Caco-2 (cell line): Measurements from ENCODE around the gene SORCS2. TPM values are rescaled to one million over a fixed set of nuclear protein-coding genes. Genes with fewer than 3 reads are reported as not detected.

Experiments
- BruUV-seq: library from RNA; stranded (reverse); fragments of 400-500 nt; replicated peaks from 2 replicates; lab custom pipeline; 2021; lab: Mats Ljungman, UMichigan
- CTCF ChIA-PET: fragments of 300-600 bp; sonication (Branson Sonifier 250); formaldehyde crosslinking; loops from one replicate; lab custom pipeline; 2022; ENCODE audit warnings: antibody characterized with exemption; lab: Charles Lee
- POLR2A ChIA-PET: fragments of 300-600 bp; sonication (Branson Sonifier 250); formaldehyde crosslinking; loops from one replicate; lab custom pipeline; 2022; ENCODE audit warnings: antibody characterized with exemption; lab: Charles Lee
- DNase-seq, 2 experiments: peaks; one replicate each; pipeline versions ENCODE4 v3.0.0 to v3.0.0-alpha.2; 2020 to 2022
- H3K27me3 ChIP-seq: replicated peaks from 2 replicates; pipeline ENCODE4 v1.6.0; 2011; ENCODE audit warnings: low read length; ENCODE audit not compliant: control insufficient read depth, insufficient read depth
- H3K36me3 ChIP-seq: 2 replicates; pipeline ENCODE4 v1.5.1; 2011; ENCODE audit warnings: low read length; ENCODE audit not compliant: control insufficient read depth, insufficient read depth
- H3K4me1 ChIP-seq: fragments of 250-450 bp; sonication (Bioruptor Pico); 2 replicates; pipeline ENCODE4 v1.5.1; 2020; ENCODE audit warnings: mild to moderate bottlenecking
- H3K4me3 ChIP-seq: 2 replicates; pipeline ENCODE4 v1.5.1; 2011; ENCODE audit warnings: low read depth, mild to moderate bottlenecking, control low read depth, low read length
- H3K9me3 ChIP-seq: fragments of 250-450 bp; sonication (Bioruptor Pico); 2 replicates; pipeline ENCODE4 v1.5.1; 2020; ENCODE audit warnings: mild to moderate bottlenecking, moderate library complexity
- H3K27ac Mint-ChIP-seq: one replicate; pipeline ENCODE4 v1.8.0; 2022; ENCODE audit warnings: mixed read lengths; ENCODE audit not compliant: unreplicated experiment
- H3K27me3 Mint-ChIP-seq: one replicate; pipeline ENCODE4 v1.8.0; 2022; ENCODE audit warnings: mixed read lengths; ENCODE audit not compliant: insufficient read depth, unreplicated experiment
- H3K36me3 Mint-ChIP-seq: one replicate; pipeline ENCODE4 v1.8.0; 2022; ENCODE audit warnings: mild to moderate bottlenecking, mixed read lengths; ENCODE audit not compliant: insufficient read depth, unreplicated experiment
- H3K4me1 Mint-ChIP-seq: one replicate; pipeline ENCODE4 v1.8.0; 2022; ENCODE audit warnings: low read depth, mixed read lengths; ENCODE audit not compliant: unreplicated experiment
- H3K4me3 Mint-ChIP-seq: one replicate; pipeline ENCODE4 v1.8.0; 2022; ENCODE audit warnings: mild to moderate bottlenecking, moderate library complexity, mixed read lengths; ENCODE audit not compliant: unreplicated experiment
- H3K9me3 Mint-ChIP-seq: one replicate; pipeline ENCODE4 v1.8.0; 2022; ENCODE audit warnings: mixed read lengths; ENCODE audit not compliant: unreplicated experiment
- CTCF ChIP-seq, 2 experiments: fragments of 200-600 bp in 1 of 2; IDR thresholded peaks; 1 replicate in 1 of 2; 2 replicates in 1 of 2; pipeline versions ENCODE4 v1.5.1 to v1.8.0; 2011 to 2022; ENCODE audit warnings: antibody characterized with exemption in 1 of 2, control low read depth in 1 of 2, inconsistent platforms in 1 of 2, low read depth in 1 of 2, low read length in 1 of 2, mild to moderate bottlenecking in 1 of 2, moderate library complexity in 1 of 2; ENCODE audit not compliant: insufficient read depth in 1 of 2, severe bottlenecking in 1 of 2, unreplicated experiment in 1 of 2
- intact Hi-C: fragments of 100-400 bp; cut with micrococcal nuclease; formaldehyde crosslinking; loops from one replicate; pipeline ENCODE4 v1.10.0; 2022; ENCODE audit not compliant: unreplicated experiment
- total RNA-seq: library from RNA; stranded (reverse); gene quantifications from 2 replicates; pipeline ENCODE4 v1.2.3, GENCODE V29; 2022

The SORCS2 gene
- total RNA-seq, 1 experiment from 2014 or later = 1.6 TPM

GRCh38 chr4:7684294-7684693, 492.0 kb downstream of the SORCS2 start:
- no TSS peak for BruUV-seq
- Mint-ChIP-seq H3K4me3 (no peak overlapping the region), H3K9me3 (peaks cover 18% of the 10 kb centered on the region), H3K27ac (no peak overlapping the region), H3K27me3 (no peaks in the 10 kb centered on the region), H3K4me1 (no peaks in the 10 kb centered on the region), H3K36me3 (no peaks in the 10 kb centered on the region)
- ChIA-PET CTCF (no interaction called here), POLR2A (no interaction called here)
- no peak for TF ChIP-seq CTCF (IDR thresholded peaks at IDR 0.05; ENCODE audit: insufficient read depth in 1 of 2, low read depth in 1 of 2, low read length in 1 of 2, severe bottlenecking in 1 of 2, unreplicated experiment in 1 of 2)
- H3K27me3 ChIP-seq = no peaks in the 10 kb centered on the region; the same call in 1 of the 2 replicates
- no peaks in the 10 kb centered on the region for H3K36me3 ChIP-seq
- intact Hi-C loops = no loop called here
- no peak for DNase-seq
- H3K9me3 ChIP-seq = peaks cover 6% of the 10 kb centered on the region; the same call in 1 of the 2 replicates
- H3K4me3 ChIP-seq = no peak overlapping the region
- no peaks in the 10 kb centered on the region for H3K4me1 ChIP-seq

- Mint-ChIP-seq H3K36me3 (no peaks in the 10 kb centered on the region), H3K27me3 (no peaks in the 10 kb centered on the region), H3K27ac (no peak overlapping the region), H3K9me3 (peaks cover 11% of the 10 kb centered on the region), H3K4me1 (no peaks in the 10 kb centered on the region), H3K4me3 (no peak overlapping the region)
- CTCF ChIA-PET = no interaction called here
- POLR2A ChIA-PET = no interaction called here
- no peaks in the 10 kb centered on the region; the same call in 1 of the 2 replicates for H3K27me3 ChIP-seq
- DNase-seq = no peak
- no peaks in the 10 kb centered on the region for H3K36me3 ChIP-seq
- intact Hi-C loops = no loop called here
- no TSS peak for BruUV-seq
- H3K4me3 ChIP-seq = no peak overlapping the region
- no peak for TF ChIP-seq CTCF (IDR thresholded peaks at IDR 0.05; ENCODE audit: insufficient read depth in 1 of 2, low read depth in 1 of 2, low read length in 1 of 2, severe bottlenecking in 1 of 2, unreplicated experiment in 1 of 2)
- no peaks in the 10 kb centered on the region for H3K4me1 ChIP-seq
- peaks cover 6% of the 10 kb centered on the region; the same call in 1 of the 2 replicates for H3K9me3 ChIP-seq
Measured at GRCh38 chr4:7686070-7686870, 493.9 kb downstream of the SORCS2 start.

GRCh38 chr4:7687006-7687405, 494.7 kb downstream of the SORCS2 start:
- H3K27me3 Mint-ChIP-seq = no peaks in the 10 kb centered on the region
- intact Hi-C loops = no loop called here

More at GRCh38 chr4:7687006-7687405, 494.7 kb downstream of the SORCS2 start:
- ChIA-PET POLR2A (no interaction called here), CTCF (no interaction called here)
- Mint-ChIP-seq H3K4me3 (no peak overlapping the region), H3K4me1 (no peaks in the 10 kb centered on the region), H3K9me3 (peaks cover 8% of the 10 kb centered on the region), H3K27ac (no peak overlapping the region), H3K36me3 (no peaks in the 10 kb centered on the region)
- no peak for TF ChIP-seq CTCF (IDR thresholded peaks at IDR 0.05; ENCODE audit: insufficient read depth in 1 of 2, low read depth in 1 of 2, low read length in 1 of 2, severe bottlenecking in 1 of 2, unreplicated experiment in 1 of 2)
- no peaks in the 10 kb centered on the region for H3K36me3 ChIP-seq
- H3K4me3 ChIP-seq = no peak overlapping the region
- H3K4me1 ChIP-seq = no peaks in the 10 kb centered on the region
- H3K27me3 ChIP-seq = no peaks in the 10 kb centered on the region
- H3K9me3 ChIP-seq = no peaks in the 10 kb centered on the region
- BruUV-seq = no TSS peak
- no peak for DNase-seq
